ENCODE data around the gene CNDP1. TPM values are rescaled to one million over a fixed set of nuclear protein-coding genes. Genes with fewer than 3 reads are reported as not detected.

The CNDP1 gene, protein sequence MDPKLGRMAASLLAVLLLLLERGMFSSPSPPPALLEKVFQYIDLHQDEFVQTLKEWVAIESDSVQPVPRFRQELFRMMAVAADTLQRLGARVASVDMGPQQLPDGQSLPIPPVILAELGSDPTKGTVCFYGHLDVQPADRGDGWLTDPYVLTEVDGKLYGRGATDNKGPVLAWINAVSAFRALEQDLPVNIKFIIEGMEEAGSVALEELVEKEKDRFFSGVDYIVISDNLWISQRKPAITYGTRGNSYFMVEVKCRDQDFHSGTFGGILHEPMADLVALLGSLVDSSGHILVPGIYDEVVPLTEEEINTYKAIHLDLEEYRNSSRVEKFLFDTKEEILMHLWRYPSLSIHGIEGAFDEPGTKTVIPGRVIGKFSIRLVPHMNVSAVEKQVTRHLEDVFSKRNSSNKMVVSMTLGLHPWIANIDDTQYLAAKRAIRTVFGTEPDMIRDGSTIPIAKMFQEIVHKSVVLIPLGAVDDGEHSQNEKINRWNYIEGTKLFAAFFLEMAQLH
- total RNA-seq (2014; rRNA removed; shearing (Covaris generic)), result not detected in 2 replicates

DNA sequence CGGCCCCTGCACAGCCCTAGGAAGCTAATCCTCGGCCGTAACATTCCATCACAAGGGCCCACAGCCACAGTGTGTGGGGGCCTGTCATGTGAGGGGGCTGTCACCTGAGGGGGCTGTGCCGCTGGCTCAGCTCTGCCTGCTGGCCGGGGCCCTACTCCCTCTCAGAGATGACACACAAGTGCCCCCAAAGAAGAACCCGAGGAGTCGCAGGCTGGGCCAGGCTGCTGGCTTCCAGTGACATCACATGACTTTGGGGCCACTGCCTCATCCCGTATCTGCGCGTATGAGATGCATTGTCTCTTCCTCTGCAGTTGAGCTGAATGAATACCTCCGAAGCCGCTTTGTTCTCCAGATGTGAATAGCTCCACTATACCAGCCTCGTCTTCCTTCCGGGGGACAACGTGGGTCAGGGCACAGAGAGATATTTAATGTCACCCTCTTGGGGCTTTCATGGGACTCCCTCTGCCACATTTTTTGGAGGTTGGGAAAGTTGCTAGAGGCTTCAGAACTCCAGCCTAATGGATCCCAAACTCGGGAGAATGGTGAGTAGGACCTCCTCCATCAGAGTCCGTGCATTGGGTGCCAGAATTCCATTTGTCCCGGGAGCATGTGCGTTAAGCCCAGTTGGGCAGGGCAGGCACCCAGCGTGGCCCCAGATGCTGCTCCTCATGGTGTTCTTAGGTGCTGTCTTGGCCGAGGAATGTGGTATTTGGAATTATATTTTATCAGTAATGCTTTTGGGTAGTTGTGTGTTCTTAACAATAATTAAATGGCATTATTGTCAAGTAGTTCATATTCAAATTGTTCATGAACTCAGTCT is at the start of gene CNDP1:
TSS of gene CNDP1 (plus strand) at position 351 of the 820 bp plus-strand sequence. CDS start at position 519, 168 bp downstream.
- Histone ChIP-seq H3K9me3 (replicated peaks) (no peaks in the 10 kb centered on the region), H3K36me3 (no peaks in the 10 kb centered on the region), H3K27me3 (no peaks in the 10 kb centered on the region), H3K27ac (no peak within 1 kb of the TSS), H3K4me1 (no peaks in the 10 kb centered on the region), H3K4me3 (no peak within 1 kb of the TSS)
- DNase-seq, result no peak

DNA sequence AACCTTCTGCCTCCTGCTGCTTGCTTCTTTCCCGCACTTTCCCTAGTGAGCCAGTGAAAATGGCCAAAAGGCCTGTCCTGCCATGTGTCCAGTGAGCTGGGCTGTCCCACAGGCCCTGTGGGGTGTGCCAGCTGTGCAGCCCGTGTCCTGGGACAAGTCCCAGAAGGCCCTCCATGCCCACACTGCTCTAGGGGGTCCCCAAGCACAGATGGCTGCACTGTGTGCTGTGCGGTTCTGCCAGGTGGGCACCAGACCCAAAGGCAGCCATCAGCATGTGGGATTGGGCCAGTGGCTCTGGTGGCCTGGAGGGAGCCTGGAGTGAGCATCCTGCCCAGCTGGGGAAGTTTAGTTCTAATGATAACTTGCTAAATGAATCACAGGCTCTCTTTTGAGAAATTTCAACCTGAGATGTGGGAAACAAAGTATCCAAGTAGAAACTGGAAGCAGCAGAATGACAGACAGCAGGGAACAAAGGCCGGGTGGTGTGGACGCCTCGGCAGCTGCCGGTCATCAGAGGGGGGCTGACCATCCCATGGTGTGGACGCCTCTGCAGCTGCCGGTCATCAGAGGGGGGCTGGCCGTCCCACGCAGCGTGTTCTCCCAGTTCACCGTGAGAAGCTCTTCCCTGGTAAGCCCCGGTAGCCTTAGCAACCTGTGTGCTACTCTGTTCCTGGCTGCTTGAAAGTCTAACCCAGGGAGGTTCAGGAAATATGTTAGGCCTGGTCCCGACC is 48.0 kb upstream of the CNDP1 start:
- Histone ChIP-seq H3K4me1 (peaks cover 5% of the 10 kb centered on the region; the same call in 1 of the 2 replicates), H3K36me3 (no peaks in the 10 kb centered on the region), H3K9me3 (replicated peaks) (no peaks in the 10 kb centered on the region), H3K4me3 (no peak overlapping the region), H3K27me3 (no peaks in the 10 kb centered on the region), H3K27ac (no peak overlapping the region)
- DNase-seq, result no peak

DNA sequence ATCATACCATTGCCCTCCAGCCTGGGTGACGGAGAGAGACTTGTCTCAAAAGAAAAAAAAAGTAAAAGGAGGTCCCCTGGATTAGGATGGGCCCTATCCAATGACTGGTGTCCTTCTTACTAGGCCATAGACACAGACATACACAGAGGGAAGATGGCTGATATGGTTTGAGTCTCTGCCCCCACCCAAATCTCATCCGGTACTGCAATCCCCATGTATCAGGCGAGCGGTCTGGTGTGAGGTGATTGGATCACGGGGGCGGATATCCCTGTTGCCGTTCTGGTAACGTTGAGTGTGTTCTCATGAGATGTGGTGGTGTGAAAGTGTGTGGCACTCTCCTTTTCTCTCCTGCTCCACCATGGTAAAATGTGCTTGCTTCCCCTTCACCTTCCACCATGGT is 45.9 kb upstream of the CNDP1 start:
- H3K27ac ChIP-seq, result no peak overlapping the region
- no peaks in the 10 kb centered on the region for H3K27me3 ChIP-seq
- H3K4me1 ChIP-seq, result peaks cover 5% of the 10 kb centered on the region; the same call in 1 of the 2 replicates
- H3K4me3 ChIP-seq, result no peak overlapping the region
- no peaks in the 10 kb centered on the region for H3K9me3 ChIP-seq (replicated peaks)
- H3K36me3 ChIP-seq, result no peaks in the 10 kb centered on the region
- DNase-seq, result no peak

DNA sequence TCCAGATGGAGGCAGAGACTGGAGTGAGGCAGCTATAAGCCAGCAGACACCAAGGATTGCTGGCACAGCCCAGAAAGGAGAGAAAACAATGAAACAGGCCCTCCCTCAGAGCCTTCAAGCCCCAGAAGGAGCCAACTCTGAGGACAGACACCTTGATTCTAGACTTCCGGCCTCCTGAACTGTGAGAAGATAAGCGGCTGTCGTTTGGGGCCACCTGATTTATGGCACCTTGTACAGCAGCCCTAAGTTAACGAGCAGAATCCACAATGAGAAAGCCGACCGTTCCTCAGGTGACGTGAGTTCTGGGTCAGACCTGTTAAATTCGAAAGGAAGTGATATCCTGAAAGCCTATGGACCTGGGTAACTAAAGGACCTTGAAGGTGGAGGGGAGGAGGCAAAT is 45.4 kb upstream of the CNDP1 start:
- no peaks in the 10 kb centered on the region for H3K36me3 ChIP-seq
- H3K27me3 ChIP-seq, result no peaks in the 10 kb centered on the region
- no peaks in the 10 kb centered on the region for H3K9me3 ChIP-seq (replicated peaks)
- peaks cover 5% of the 10 kb centered on the region; the same call in 1 of the 2 replicates for H3K4me1 ChIP-seq
- no peak for DNase-seq
- H3K4me3 ChIP-seq, result no peak overlapping the region
- no peak overlapping the region for H3K27ac ChIP-seq

DNA sequence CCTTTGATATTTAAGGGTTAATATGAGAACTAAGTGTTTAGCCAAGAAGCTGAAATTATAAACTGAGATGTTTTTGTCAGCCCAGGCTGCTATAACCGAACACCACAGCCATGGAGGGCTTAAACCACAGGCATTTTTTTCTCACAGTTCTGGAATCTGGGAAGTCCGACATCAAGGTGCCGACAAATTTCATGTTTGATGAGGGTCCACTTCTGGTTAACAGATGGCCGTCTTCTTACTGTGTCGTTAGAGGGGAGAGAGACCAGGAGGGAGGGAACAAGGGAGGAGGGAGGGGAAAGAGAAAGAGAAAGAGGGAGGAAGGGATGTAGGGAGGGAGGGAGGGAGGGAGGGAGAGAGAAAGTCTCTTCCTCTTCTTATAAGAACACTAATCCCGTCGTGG is 44.6 kb upstream of the CNDP1 start:
- peak; percentile 52 to 55 for DNase-seq
- no peak overlapping the region; the same call in 1 of the 2 replicates for H3K4me3 ChIP-seq

DNA sequence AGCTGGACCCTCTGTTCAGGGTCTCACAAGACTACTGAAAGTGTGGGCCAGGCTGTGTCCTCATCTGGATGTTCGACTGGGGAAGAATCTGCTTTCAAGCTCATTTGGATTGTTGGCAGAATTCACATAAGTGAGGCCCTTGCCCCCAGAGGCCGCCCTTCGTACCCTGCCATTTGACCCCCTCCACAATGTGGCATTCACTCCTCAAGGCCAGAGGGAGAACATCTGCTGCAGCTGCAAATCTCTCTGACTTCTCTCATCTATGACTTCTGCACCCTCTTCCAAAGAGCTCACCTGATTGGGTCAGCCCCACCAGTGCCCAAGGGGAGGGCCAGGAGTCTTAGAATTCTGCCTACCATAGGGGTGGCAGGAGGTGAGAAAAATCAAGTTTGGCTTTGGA is 42.0 kb upstream of the CNDP1 start:
- Histone ChIP-seq H3K27me3 (no peaks in the 10 kb centered on the region), H3K27ac (no peak overlapping the region), H3K4me3 (no peak overlapping the region), H3K4me1 (peaks cover 9% of the 10 kb centered on the region; the same call in 1 of the 2 replicates), H3K36me3 (no peaks in the 10 kb centered on the region), H3K9me3 (replicated peaks) (no peaks in the 10 kb centered on the region)
- DNase-seq, result no peak

More for the DNA sequence above, 44.6 kb upstream of the CNDP1 start:
- H3K36me3 ChIP-seq, result no peaks in the 10 kb centered on the region
- H3K4me1 ChIP-seq, result peaks cover 5% of the 10 kb centered on the region; the same call in 1 of the 2 replicates
- no peak overlapping the region for H3K27ac ChIP-seq
- no peaks in the 10 kb centered on the region for H3K27me3 ChIP-seq
- H3K9me3 ChIP-seq (replicated peaks), result no peaks in the 10 kb centered on the region

DNA sequence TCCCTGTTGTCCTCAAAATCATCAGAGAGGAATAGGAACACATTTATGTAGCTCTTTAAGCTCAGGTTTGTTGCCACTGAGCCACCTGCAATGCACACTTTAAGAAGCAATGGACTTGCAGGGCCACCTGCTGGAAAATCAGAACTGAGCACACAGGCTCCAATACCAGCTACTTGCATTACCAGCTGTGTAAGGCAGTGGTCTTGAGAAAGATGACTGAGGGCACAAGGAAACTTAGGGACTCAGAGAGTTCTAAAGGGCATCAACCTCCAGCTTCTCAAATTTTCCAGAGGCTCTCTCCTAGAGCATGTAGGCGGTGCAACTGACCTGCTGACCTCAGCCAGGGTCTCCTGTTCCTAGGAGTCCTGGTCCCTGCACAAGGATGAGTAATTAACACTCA is 40.6 kb upstream of the CNDP1 start:
- DNase-seq, result peak in 1 of 2 experiments; percentile 15
- Histone ChIP-seq H3K36me3 (no peaks in the 10 kb centered on the region), H3K27me3 (no peaks in the 10 kb centered on the region), H3K9me3 (replicated peaks) (no peaks in the 10 kb centered on the region), H3K4me3 (no peak overlapping the region), H3K27ac (no peak overlapping the region), H3K4me1 (peaks cover 10% of the 10 kb centered on the region; the same call in 1 of the 2 replicates)

DNA sequence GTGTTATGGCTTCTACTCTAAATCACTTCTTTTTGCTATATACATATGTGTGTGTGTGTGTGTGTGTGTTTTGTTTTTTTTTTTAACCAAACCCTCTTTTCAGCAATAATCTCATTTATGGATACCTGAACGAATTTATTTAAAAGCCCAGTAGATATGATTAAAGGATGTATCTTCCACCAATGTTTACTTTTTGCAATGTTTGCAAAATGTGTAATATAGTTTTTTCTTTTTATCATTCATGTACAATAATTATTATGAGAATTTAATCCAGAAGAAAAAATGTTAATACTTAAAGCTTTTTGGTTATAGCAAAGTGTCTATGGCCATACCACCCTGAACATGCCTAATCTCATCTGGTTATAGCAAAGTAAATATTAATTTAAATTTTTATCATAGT is 39.8 kb upstream of the CNDP1 start:
- H3K4me1 ChIP-seq, result peaks cover 5% of the 10 kb centered on the region; the same call in 1 of the 2 replicates
- H3K4me3 ChIP-seq, result no peak overlapping the region
- no peak for DNase-seq
- H3K27ac ChIP-seq, result no peak overlapping the region
- H3K27me3 ChIP-seq, result no peaks in the 10 kb centered on the region
- no peaks in the 10 kb centered on the region for H3K36me3 ChIP-seq
- H3K9me3 ChIP-seq (replicated peaks), result no peaks in the 10 kb centered on the region

DNA sequence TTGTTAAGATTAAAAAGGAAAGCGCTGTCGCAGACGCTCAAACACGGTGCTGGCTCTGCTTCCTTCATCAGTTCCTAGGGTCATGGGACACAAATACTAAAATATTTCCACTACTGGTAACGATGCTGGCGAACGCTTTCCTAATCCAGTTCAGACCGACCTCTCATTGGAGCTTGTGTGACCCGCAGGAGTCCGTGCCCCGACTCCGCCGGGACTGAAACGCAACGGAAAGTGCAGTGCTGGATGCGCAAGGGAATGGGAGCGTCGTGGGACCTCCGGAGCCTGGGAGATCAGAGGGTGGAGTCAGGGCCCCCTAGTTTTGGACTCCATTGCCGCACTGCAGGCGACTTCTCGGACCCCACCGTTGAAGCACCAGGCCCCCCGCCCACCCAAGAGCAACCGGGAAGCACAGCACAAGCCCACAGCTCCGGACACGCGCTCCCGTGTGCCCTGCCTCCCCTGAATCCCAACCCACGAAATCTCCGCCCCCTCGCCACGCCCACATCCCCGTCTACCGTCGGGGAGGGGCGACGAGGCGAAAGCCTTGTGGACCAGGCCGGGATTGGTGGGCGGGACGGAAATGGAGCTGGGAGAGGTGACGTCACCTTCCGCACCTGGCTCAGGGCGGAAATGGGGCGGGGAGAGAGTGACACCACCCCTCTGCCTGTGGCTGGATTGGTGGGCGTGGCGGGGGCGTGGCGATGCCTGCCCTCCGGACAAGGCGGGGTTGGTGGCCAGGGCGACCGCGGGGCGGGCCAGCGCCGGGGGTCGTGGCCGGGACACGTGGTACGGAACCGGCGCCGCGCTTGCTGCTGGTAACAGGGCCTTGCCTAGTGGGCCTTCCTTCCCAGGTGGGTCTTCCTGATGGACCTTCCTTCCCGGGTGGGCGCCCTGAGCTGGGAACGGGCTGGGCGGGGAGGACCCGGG is 38.5 kb upstream of the CNDP1 start, which contains the start of gene CNDP2:
TSS of gene CNDP2 (plus strand) at position 783 of the 927 bp plus-strand sequence. CDS start 3,611 bp downstream, outside the sequence.
- peak; percentile 97 for DNase-seq
- peak within 1 kb of the TSS; percentile 96 for H3K27ac ChIP-seq
- H3K9me3 ChIP-seq (replicated peaks), result no peaks in the 10 kb centered on the region
- no peaks in the 10 kb centered on the region for H3K36me3 ChIP-seq
- peak within 1 kb of the TSS; percentile 94 for H3K4me3 ChIP-seq
- no peaks in the 10 kb centered on the region for H3K27me3 ChIP-seq
- H3K4me1 ChIP-seq, result 0 out of 2 replicates have a peak, but pooled peaks cover 4% of the 10 kb centered on the region

DNA sequence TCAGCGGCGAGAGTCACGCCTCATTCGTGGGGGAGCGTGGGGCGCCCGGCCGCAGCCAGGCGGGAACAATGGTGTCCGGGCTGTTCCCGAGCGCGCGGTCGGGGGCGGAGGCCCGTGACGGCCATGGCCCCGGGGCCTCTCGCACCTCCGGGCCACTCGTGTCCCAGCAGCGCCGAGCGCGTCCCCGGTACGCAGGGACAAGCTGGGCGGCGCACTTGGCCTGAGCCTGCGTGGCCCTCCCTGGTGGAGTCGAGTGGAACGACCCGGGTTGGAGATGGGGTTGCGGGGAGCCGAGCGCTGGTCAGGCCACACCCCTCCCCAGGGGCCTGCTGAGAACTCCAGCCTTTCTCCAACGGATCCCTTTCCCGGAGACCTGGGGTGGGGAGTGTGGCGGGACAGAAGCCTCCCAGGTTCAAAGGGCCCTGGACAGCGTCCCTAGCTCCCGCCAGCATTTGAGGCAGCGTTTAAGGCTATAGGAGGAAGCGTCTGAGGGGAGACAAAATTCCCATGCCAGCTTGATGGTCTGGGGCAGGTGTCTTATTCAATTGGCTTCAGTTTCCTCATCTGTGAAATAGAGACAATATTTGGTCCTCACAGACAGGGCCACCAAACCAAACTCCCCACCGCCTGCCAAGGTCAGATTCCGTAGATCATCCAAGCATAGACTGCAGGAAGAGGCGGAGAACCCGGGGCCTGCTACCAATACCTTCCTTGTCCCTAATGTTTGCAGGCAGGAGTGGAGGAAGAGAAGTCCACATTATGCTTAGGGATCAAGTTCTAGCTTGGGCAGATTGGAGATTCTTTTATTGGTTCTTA is 37.6 kb upstream of the CNDP1 start:
- DNase-seq, result peak; percentile 60 to 69
- peak overlapping the region; percentile 96 for H3K27ac ChIP-seq
- H3K36me3 ChIP-seq, result no peaks in the 10 kb centered on the region
- H3K9me3 ChIP-seq (replicated peaks), result no peaks in the 10 kb centered on the region
- H3K4me1 ChIP-seq, result 0 out of 2 replicates have a peak, but pooled peaks cover 4% of the 10 kb centered on the region
- H3K4me3 ChIP-seq, result peak overlapping the region; percentile 94
- no peaks in the 10 kb centered on the region for H3K27me3 ChIP-seq

DNA sequence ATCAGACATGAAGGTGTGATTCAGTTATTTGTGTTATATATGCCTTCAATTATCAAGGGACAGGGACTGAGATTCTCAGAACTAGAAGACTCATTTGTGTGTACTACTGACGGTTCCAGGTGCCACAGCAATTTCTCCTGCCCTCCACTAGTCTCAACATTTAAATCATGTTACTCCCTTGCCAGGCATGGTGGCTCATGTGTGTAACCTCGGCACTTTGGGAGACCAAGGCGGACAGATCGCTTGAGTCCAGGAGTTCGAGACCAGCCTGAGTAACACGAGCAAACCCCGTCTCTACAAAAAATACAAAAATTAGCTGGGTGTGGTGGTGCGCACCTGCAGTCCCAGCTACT is 37.0 kb upstream of the CNDP1 start:
- Histone ChIP-seq H3K9me3 (replicated peaks) (no peaks in the 10 kb centered on the region), H3K4me1 (0 out of 2 replicates have a peak, but pooled peaks cover 4% of the 10 kb centered on the region), H3K36me3 (no peaks in the 10 kb centered on the region), H3K27me3 (no peaks in the 10 kb centered on the region), H3K4me3 (peak overlapping the region; percentile 94), H3K27ac (peak overlapping the region; percentile 96)
- peak in 1 of 2 experiments; percentile 6 for DNase-seq

DNA sequence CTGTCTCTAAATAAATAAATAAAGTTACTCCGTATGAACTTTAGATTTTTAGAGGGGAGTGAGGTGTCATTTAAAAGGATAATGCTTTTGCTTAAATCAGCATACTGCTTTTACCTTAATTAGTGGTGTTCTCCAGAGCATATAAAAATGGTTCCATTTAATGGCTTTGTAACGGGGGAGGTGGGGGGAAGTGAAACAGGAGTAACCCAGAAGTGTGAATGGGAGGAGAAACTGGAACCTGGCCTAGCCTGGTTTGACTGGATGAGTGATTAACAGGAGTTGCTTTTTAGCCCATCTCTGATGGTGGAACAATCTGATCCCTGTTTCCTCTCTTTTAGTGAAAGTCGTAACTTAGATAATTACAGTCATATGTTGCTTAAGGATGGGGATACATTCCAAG is 36.5 kb upstream of the CNDP1 start:
- no peaks in the 10 kb centered on the region for H3K36me3 ChIP-seq
- H3K27me3 ChIP-seq, result no peaks in the 10 kb centered on the region
- H3K4me3 ChIP-seq, result no peak overlapping the region
- 0 out of 2 replicates have a peak, but pooled peaks cover 4% of the 10 kb centered on the region for H3K4me1 ChIP-seq
- DNase-seq, result no peak
- H3K9me3 ChIP-seq (replicated peaks), result no peaks in the 10 kb centered on the region
- H3K27ac ChIP-seq, result no peak overlapping the region
